HG03095 (cell line): ENCODE data around the gene CAND1.

Source experiments
- ATAC-seq: cut with Tn5 transposase; IDR thresholded peaks from one replicate; pipeline ENCODE4 v1.9.1; 2021; ENCODE audit warnings: moderate library complexity; ENCODE audit not compliant: unreplicated experiment

CAND1 gene

DNA sequence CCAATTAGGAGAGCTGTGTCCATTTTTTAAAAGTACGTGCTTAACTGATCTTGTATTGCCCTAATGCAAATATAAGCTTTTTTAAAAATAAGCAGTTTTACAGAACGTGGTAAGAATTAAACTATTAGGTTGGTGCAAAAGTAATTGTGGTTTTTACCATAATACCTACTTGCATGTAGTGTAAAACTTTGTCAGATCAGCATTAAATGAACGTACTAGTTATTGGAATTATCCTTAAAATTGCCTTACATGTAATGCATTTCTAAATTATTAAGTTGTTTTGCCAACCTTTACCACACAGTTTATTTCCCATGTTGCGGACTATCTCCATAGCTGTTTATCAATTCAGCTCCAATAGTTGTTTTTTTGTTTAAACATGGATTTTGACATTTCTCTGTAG is 10.9 kb downstream of the CAND1 start:
- ATAC-seq, result no peak

DNA sequence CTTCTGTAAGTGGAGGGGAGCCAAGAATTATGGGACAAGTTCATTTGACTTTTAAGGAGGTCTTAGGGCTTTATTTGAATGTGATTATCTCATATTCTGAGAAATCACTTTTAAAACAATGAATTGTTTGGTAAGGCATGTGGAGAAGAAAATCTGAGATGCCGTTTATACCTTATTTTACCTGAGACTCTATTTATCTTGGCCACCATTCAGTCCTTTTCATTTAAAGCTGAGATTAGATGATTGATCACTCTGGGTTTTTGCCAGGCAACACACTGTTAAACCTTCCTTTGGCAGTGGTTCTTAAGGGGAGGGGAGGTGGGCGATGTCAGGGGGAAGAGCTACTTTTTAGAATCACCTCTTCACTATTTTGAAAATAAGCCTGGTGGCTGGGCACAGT is 11.4 kb downstream of the CAND1 start:
- no peak for ATAC-seq

DNA sequence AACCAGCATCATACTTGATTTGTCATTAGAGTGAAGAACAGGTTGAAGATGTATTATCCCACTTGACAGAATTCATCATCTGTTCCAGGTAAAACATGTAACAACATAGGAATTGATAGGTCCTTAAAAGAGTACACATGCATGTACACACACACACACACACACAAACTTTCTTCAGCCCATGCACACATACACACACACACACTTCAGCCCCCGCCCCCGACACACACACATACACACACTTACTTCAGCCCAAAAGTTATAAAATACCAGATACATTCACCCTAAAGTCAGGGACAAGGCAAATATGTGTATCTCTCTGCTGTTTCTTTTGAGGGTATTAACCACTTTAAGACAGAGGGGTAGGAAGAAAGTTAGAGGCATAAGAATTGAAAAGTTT is 15.4 kb downstream of the CAND1 start:
- no peak for ATAC-seq

DNA sequence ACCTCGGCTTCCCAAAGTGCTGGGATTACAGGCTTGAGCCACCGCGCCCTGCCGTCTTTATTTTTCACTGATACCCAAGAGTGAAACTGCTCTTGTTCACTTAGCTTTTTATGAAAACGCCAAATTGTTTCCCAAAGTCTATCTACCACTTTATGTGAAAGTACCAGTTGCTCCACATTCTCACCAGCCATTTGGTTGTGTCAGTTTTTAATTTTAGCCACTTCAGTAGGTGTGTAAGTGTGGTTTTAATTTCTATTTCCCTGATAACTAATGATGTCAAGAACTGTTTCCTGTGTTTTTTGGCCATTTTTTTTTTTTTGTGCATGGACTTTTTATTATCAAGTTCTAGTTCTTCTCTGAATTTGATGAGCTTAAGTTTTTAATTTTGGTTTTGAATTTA is 17.1 kb downstream of the CAND1 start:
- ATAC-seq, result no peak

DNA sequence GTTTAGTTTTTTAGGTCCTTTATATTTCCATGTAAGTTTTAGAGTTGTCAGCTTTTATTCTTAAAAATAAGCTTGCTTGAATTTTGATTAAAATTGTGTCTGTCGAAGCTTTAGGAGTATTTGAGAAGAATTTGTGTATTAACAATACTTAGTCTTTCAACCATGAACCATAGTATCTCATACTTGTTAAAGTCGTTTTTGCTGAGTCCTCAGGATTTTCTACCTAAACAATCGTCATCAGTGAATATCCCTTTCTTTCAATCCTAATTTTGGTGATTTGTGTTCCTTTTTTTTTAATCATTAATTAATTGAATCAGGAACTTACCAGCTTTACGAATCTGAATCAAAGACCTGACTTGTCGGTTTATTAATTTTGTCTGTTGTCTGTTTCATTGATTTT is 18.2 kb downstream of the CAND1 start:
- ATAC-seq, result no peak

DNA sequence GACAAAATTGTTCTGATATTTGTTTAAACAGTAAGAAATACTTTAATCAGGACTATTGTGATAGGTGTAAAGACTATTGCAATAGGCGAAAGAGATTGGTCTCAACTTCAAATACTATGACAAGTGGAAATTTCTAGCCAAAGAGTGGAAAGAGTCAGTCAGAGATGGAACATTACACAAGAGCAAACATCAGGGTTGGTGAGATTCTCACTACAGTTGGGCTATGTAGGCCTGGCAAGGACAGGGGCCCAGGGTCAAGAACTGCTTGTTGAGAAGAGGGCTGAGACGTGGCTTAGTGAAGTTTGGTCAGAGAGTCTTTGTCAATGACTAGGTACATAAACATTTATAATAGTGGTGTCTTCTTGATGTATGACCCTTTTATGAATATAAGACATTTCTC is 19.4 kb downstream of the CAND1 start:
- no peak for ATAC-seq

DNA sequence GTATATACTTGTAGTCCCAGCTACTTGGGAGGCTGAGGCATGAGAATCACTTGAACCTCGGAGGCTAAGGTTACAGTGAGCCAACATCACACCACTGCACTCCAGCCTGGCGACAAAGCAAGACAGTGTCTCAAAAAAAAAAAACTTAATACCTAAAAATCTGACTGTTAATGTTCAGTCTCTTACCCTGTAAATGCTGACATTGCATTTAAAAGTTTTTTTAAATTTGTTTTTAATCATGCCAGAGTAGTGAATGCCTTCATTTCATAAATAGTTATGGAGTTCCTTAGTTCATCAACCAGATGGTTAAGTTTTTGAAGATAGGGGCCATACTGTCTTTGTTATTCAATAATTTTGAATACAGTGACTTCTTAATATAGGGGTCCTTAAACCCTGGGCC is 21.2 kb downstream of the CAND1 start:
- no peak for ATAC-seq

DNA sequence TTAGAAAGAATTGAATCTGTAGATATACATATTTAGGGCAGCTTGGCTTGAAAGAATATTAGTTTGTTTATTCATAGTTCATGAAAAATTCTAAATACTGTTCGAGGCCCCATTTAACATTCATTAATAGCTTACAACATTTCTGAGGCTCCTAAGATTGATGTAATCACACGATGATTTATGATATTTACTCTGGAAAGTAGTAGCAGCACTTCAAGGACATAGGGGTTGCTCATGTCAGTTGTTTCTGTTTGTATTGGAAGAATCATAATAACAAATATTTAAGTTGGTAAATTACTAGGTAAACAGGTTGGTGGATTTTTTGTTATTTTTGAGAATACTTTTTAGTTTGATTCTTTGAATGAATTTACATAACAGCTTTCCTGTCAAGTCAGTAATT is 30.4 kb downstream of the CAND1 start:
- no peak for ATAC-seq

DNA sequence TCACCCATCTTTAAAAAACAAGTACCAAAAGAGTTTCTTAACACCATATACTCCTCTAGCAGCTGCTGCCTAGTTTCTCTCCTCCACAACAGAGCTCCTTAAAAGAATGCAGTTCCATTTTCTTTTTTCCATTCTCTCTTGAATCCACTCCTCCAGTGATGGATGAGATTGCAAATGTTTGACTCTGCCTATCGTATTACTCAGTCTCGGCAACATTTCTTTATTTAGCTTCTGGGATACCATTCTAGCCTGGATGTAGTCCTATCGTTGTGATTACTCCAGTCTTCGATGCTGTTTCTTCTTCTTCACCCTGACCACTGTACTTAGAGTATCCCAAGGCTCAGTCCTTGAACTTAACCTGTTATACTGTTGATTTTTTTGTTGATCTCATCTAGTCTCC is 30.8 kb downstream of the CAND1 start:
- ATAC-seq, result no peak

DNA sequence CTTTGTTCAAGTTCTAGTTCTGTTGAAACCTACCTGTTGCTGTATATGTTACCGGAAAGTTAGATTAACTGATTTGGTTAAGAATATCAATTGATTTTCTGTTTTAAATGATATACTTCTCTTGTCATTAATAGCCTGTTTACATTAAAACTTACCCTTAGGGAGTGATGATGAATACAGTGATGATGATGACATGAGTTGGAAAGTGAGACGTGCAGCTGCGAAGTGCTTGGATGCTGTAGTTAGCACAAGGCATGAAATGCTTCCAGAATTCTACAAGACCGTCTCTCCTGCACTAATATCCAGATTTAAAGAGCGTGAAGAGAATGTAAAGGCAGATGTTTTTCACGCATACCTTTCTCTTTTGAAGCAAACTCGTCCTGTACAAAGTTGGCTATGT is 33.0 kb downstream of the CAND1 start:
- ATAC-seq, result no peak

DNA sequence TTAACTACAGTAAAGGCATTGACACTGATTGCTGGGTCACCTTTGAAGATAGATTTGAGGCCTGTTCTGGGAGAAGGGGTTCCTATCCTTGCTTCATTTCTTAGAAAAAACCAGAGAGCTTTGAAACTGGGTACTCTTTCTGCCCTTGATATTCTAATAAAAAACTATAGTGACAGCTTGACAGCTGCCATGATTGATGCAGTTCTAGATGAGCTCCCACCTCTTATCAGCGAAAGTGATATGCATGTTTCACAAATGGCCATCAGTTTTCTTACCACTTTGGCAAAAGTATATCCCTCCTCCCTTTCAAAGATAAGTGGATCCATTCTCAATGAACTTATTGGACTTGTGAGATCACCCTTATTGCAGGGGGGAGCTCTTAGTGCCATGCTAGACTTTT is 36.4 kb downstream of the CAND1 start:
- no peak for ATAC-seq

DNA sequence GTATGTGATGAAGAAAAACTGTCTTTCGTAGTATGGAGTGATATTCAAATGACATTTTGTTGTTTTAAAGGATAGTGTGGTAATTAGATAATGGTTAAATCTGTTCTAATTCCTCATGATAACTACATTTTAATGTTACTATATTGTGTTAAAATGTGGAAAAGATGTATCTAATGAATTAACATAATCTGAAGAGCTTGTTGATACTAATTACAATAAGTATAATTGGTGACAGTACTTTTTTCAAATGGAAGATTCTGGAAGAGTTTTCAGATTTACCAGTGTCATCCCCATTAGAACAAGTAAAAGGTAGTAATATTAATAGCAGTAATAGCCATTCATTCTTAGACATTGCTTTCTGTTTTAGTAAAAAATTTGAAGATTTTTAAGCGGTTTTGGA is 37.6 kb downstream of the CAND1 start:
- ATAC-seq, result no peak

DNA sequence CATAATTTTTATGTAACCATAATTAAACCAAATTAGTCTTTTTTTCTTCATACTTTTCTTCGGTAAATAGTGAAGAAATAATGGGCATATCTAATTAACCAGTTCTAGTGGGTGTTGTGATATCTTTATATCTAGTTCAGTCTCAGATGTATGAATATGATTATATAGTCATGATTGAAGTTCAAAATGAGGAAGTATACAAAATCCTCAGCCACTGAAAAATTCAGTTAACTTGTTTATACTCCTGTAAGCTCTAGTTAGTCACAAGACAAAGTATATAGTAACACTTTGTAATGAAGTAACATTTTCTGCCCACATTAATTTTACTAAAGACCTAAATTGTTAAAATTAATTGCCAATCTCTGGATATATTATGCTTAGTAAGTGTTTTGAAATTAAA is 46.5 kb downstream of the CAND1 start:
- no peak for ATAC-seq

DNA sequence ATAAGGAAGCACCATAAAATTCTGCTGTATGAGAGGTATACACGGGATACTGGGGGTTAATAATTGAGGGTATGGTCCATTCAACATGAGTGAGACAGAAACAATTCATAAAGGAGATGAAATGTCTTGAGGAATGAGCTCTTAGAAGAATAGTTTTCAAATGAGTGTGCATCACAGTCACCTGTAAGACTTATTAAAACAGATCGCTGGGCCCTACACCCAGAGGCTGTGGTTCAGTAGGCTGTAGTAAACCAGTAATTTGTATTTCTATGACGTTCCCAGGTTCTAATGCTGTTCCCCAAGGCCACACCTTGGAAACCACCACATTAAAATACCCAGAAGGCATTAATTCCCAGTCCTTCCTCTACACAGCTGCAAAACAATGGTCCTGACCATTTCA is 49.6 kb downstream of the CAND1 start:
- no peak for ATAC-seq

DNA sequence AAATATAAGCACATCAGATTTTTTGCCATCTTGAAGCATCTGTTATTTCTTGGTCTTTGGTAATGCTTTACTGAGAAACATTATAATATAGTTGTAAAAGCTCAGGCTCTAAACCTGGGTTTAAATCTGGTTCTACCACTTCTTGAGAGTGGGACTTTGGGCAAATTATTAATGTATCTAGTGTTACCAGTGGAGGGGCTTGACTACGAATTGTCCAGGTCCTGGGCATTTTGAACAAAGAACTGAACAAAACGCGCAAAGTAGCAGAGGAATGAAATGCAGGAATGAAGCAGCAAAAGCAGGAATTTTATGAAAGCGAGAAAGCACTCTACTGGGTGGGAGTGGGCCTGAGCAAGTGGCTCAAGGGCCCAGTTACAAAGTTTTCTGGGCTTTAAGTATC is 50.8 kb downstream of the CAND1 start:
- ATAC-seq, result no peak

DNA sequence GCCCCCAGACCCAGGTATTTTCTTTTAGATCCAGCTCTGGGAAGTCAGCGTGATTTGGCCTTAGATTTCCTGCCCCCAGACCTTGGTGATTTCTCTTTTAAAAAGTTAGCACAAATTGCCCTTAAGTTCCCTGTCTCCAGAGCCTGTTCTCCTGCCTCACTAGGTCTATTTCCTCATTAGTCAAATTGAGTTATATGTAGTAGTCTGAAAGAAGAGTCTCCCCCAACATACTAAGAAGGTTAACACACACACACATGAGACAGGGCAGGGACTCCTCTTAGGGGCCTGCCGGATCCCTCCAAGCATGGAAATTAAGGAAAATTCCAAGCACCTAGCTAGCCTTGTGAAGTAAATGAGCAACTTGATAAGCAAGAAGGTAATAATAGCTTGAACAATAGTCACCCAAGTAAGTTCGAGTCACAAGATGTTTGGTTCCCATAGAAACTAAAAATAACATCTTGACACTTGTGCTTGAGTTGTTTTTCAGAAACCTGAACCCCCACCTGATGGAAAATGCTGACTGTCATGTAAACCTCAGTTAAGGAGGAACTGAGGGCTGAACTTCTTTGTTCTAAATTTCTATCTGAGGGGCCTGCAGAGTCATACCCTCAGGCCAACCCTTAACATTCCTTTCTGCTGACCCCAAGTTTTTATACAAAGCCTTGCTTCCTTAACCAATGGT is 51.6 kb downstream of the CAND1 start:
- ATAC-seq, result no peak

DNA sequence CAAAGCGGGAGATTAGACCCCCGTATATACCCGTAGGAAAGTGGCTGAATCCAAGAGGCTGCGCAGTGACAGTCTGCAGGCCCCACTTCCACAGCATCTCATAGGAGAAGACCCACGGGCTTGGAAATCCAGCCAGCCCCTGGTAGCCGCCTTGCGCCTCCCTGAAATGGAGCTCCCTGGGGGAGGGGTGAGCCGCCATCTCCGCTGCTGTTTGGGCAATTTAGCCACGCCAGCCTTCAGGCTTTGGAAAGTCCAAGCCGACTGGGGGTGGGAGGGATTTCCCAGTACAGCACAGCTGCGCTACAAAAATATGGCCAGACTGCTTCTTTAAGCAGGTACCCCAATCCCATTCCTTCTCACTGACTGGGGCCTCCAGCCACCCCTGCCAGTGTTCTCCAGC is 53.4 kb downstream of the CAND1 start:
- no peak for ATAC-seq

DNA sequence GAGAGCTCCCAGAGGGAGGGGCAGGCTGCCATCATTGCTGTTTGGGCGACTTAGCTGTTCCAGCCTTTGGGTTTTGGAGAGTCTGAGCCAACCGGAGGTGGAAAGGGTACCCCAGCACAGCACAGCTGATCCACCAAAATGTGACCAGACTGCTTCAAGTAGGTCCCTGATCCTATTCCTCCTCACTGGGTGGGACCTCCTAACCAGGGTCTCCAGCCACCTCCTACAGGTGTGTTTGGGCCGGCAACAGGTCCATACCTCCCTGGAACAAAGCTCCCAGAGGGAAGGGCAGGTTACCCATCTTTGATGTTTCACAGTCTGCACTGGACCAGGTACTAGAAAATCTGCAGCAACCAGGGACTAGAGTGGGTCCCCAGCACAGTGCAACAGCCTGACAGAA is 53.8 kb downstream of the CAND1 start:
- ATAC-seq, result no peak

DNA sequence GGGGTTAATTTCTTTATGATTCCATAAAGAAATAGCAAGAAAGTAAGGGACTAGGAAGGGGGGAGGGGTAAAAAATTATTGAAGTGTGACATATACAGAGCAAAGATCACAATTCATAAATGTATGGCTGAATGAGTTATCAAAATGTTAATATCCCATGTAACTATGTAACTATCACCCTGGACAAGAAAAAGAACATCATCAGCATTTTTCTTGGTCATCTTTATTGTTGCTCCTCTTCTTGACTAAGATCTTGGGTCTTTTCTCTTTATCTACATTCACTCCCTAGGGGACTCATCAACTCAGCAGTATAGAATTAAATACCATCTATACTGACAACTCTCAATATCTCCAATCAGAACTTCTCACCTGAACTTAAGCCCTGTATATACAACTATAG is 57.5 kb downstream of the CAND1 start:
- no peak for ATAC-seq

DNA sequence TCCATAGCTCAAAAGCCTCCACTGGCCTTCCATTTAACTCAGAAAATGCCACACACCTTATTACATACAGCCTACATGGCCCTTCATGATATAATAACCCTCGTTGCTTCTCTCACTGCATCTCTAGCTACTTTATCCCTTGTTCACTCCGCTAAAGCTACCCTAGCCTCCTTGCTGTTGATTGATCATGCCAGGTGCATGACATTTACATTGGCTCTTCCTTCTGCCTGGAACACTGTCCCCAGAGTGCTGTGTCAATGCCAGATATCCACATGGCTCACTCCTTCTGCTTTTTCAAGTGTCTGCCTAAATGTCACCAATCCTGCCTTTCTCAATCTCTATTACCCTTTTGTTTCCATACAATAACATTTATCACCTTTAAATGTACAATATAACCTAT is 58.3 kb downstream of the CAND1 start:
- no peak for ATAC-seq

DNA sequence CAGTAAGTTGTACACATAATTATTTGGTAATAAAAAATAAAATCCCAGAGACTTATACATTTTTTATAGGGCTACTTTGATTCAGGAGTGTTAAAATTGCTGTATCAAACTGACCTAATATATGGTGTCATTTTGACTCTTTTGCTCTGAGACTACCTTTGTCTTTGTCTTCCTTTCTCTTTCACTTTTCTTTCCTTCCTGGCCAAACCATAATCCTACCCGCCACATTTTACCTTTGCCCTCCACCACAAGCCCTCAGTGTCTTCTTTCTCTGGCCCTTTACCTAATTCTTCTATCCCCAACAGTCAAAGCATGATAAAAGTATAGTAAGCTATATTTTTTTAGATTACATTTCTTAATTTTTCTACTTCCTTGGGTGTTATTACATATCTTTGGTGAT is 62.0 kb downstream of the CAND1 start:
- no peak for ATAC-seq

DNA sequence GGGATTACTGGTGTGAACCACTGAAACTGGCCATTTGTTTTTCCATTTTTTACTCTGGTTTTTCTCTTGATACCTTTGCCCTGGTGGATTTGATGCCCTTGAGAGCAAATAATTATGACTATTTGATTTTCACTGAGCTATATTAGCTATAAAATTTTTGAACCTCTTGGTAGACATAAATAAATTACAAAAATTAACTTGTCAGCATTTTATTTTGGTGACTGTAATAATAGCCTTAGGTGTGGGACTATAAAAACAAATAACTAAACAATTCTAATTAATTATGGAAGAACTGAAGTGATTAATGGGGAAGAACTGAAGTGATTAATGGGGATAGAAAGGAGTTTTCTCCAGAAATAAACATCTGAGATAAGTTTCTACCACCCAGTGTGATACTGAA is 62.7 kb downstream of the CAND1 start:
- no peak for ATAC-seq

DNA sequence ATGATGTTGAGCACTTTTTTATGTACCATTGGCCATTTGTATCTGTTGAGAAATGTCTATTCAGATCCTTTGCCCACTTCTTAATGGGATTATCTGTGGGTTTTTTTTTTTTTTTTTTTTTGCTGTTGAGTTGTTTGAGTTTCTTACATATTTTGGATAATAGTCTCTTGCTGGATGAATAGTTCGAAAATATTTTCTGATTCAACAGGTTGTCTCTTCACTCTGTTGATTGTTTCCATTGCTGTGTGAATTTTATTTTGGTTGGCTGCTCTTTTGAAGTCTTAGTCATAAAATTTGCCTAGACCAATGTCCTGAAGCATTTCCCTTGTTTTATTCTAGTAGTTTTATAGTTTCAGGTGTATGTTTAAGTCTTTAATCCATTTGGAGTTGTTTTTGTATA is 64.5 kb downstream of the CAND1 start:
- ATAC-seq, result no peak

DNA sequence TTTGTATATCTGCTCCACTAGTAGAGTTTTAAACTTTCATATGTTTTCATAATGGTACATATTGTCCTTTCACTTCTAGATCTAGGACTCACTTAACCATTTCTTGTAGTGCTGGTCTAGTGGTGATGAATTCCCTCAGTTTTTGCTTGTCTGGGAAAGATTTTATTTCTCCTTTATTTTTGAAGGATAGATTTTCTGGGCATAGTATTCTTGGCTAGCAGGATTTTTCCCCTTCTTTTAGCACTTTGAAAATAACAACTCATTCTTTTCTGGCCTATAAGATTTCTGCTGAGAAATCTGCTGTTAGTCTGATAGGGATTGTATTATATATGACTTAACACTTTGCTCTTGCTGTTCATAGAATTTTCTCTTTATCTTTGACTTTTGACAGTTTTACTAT is 69.3 kb downstream of the CAND1 start:
- no peak for ATAC-seq
